K562 (cell line): ENCODE measurements around the gene NFATC3. TPM values are rescaled to one million over a fixed set of nuclear protein-coding genes. Genes with fewer than 3 reads are reported as not detected.

Source experiments
- ATAC-seq: fragments of 200-7000 bp; cut with Tn5 transposase; 3 replicates; pipeline ENCODE4 v1.9.1; 2020; ENCODE audit warnings: moderate library complexity
- BruUV-seq: library from RNA; stranded (reverse); fragments of 400-500 nt; replicated peaks from 2 replicates; lab custom pipeline; 2021; lab: Mats Ljungman, UMichigan
- CTCF ChIA-PET: fragments of 300-600 bp; formaldehyde crosslinking; extraction: SDS; loops from one replicate; lab custom pipeline; 2021; ENCODE audit warnings: low intra/inter-chr PET ratio; lab: Yijun Ruan, JAX
- POLR2A ChIA-PET: fragments of 300-600, 350-650 bp; sonication (Branson Sonifier 250); formaldehyde crosslinking; extraction: SDS; loops from one replicate; lab custom pipeline; 2021; ENCODE audit warnings: antibody characterized with exemption, inconsistent platforms; lab: Yijun Ruan, JAX
- DNase-seq, 4 experiments: peaks; one replicate each; pipeline versions ENCODE4 v3.0.0 to v3.0.0-alpha.2; 2011 to 2018; ENCODE audit warnings: low spot score in 3 of 4, mixed read lengths in 3 of 4; ENCODE audit errors: extremely low read depth in 1 of 4
- FAIRE-seq: peaks from 2 replicates; lab custom pipeline; 2011; peaks lifted over from hg19 to GRCh38; lab: Jason Lieb, UNC
- H2AFZ ChIP-seq: 2 replicates; pipeline ENCODE4 v1.6.0; 2011; ENCODE audit warnings: low read depth, low read length, control low read depth, inconsistent platforms
- H3K27ac ChIP-seq: fragments of 200-600 bp; 3 replicates; pipeline ENCODE4 v1.8.0; 2011; ENCODE audit warnings: low read depth, mild to moderate bottlenecking, control low read depth, inconsistent platforms, low read length, moderate library complexity, mixed read lengths; ENCODE audit errors: extremely low read depth
- H3K27me3 ChIP-seq, 2 experiments: fragments of 300-600 bp in 1 of 2; 2 replicates in 1 of 2; 3 replicates in 1 of 2; pipeline versions ENCODE4 v1.6.0 to v1.8.0; 2011; ENCODE audit warnings: inconsistent platforms in 2 of 2, low read length in 2 of 2, mild to moderate bottlenecking in 1 of 2, mixed read lengths in 1 of 2, moderate library complexity in 1 of 2; ENCODE audit not compliant: control insufficient read depth in 2 of 2, insufficient read depth in 2 of 2
- H3K36me3 ChIP-seq: fragments of 300-600 bp; 3 replicates; pipeline ENCODE4 v1.8.0; 2011; ENCODE audit warnings: mild to moderate bottlenecking, low read length, inconsistent platforms; ENCODE audit not compliant: control insufficient read depth, insufficient read depth
- H3K4me1 ChIP-seq, 2 experiments: fragments of 200-600 bp in 1 of 2; replicated peaks in 1 of 2; 2 replicates in 1 of 2; 3 replicates in 1 of 2; pipeline versions ENCODE4 v1.5.1 to v1.8.0; 2011; ENCODE audit warnings: inconsistent platforms in 2 of 2, low read length in 2 of 2, mild to moderate bottlenecking in 1 of 2, mixed read lengths in 1 of 2, moderate library complexity in 1 of 2; ENCODE audit not compliant: control insufficient read depth in 2 of 2, insufficient read depth in 2 of 2
- H3K4me2 ChIP-seq: 2 replicates; pipeline ENCODE4 v1.6.1; 2011; ENCODE audit warnings: low read length, control low read depth, inconsistent platforms, mixed read lengths; ENCODE audit not compliant: insufficient read depth
- H3K4me3 ChIP-seq: fragments of 200-600 bp; sonication (generic), shearing (Covaris generic); 2 replicates; pipeline ENCODE4 v1.5.1; 2016; ENCODE audit warnings: control low read depth, inconsistent platforms
- H3K79me2 ChIP-seq: fragments of 200-600 bp; 3 replicates; pipeline ENCODE4 v1.8.0; 2011; ENCODE audit warnings: low read length, inconsistent platforms; ENCODE audit not compliant: control insufficient read depth, insufficient read depth
- H3K9ac ChIP-seq, 2 experiments: 2 replicates each; pipeline versions ENCODE4 v1.6.0 to v1.6.1; 2011; ENCODE audit warnings: low read depth in 2 of 2, low read length in 2 of 2, control low read depth in 1 of 2, inconsistent platforms in 1 of 2, mild to moderate bottlenecking in 1 of 2, mixed read lengths in 1 of 2; ENCODE audit not compliant: insufficient read depth in 1 of 2
- H3K9me1 ChIP-seq: one replicate; pipeline ENCODE4 v1.6.0; 2011; ENCODE audit warnings: inconsistent platforms, mild to moderate bottlenecking, low read length, moderate library complexity; ENCODE audit not compliant: control insufficient read depth, insufficient read depth
- H3K9me3 ChIP-seq: replicated peaks from 2 replicates; pipeline ENCODE4 v1.5.1; 2011; ENCODE audit warnings: low read depth, low read length, inconsistent platforms; ENCODE audit not compliant: control insufficient read depth, insufficient read depth
- H4K20me1 ChIP-seq: replicated peaks from 2 replicates; pipeline ENCODE4 v1.6.1; 2011; ENCODE audit warnings: low read length, inconsistent platforms, mixed read lengths; ENCODE audit not compliant: control insufficient read depth, insufficient read depth
- POLR2G ChIP-seq: fragments of 200-400 bp; formaldehyde crosslinking; IDR thresholded peaks from 2 replicates; pipeline ENCODE4 v1.6.1; 2017; ENCODE audit warnings: low read depth, mild to moderate bottlenecking, antibody characterized with exemption, low read length, moderate library complexity
- TEAD1 ChIP-seq, 2 experiments: fragments of 450-650 bp in 1 of 2; sonication (generic) in 1 of 2; formaldehyde crosslinking; IDR thresholded peaks; 2 replicates each; pipeline versions ENCODE4 v1.4.0 to v1.8.0; 2020 to 2022; ENCODE audit warnings: mild to moderate bottlenecking in 2 of 2, missing genetic modification reagents in 1 of 2
- XRCC4 ChIP-seq: IDR thresholded peaks from one replicate; pipeline ENCODE4 v1.6.1; 2011; ENCODE audit not compliant: insufficient read depth, insufficient read length; ENCODE audit errors: extremely low read depth
- WGBS: fragments of 100-300 bp; shearing (Covaris generic); methylation state at CpG from one replicate; pipeline ENCODE4 v1.1.6; 2016; ENCODE audit warnings: low coverage, mixed read lengths; ENCODE audit not compliant: insufficient coverage; ENCODE audit errors: missing lambda C conversion rate; 5-methylcytosine and 5-hydroxymethylcytosine counted together
- in situ Hi-C: fragments of 300-500 bp; cut with MboI; formaldehyde crosslinking; loops from 4 replicates; pipeline ENCODE4 v1.15.0; 2018; ENCODE audit warnings: inconsistent platforms, mixed read lengths
- intact Hi-C: fragments of 100-400 bp; cut with micrococcal nuclease; formaldehyde crosslinking; loops from 2 replicates; pipeline ENCODE4 v1.14.2; 2022
- polyA plus RNA-seq, 8 experiments: library from polyadenylated mRNA; depleted of rRNA in 4 of 8; stranded (reverse) in 5 of 8; unstranded in 3 of 8; fragments of >200 nt; fragmentation: Nextera tagmentation in 2 of 8; fragmentation: Illumina TruSeq in 1 of 8; extraction: Ambion mirVana in 2 of 8; extraction: Trizol in 1 of 8; gene quantifications; 2 replicates each; pipeline versions ENCODE4 v1.2.1 to v1.2.3, GENCODE V29; 2011 to 2014; ENCODE audit warnings: inconsistent platforms in 1 of 8, missing spikeins in 1 of 8
- total RNA-seq, 7 experiments: library from RNA; depleted of rRNA in 6 of 7; stranded (reverse); fragments of >200 nt in 6 of 7; fragmentation: Illumina TruSeq in 2 of 7; extraction: Trizol in 2 of 7; gene quantifications; 2 replicates each; pipeline versions ENCODE4 v1.2.1 to v1.2.3, GENCODE V29; 2011 to 2021; ENCODE audit warnings: low replicate concordance in 1 of 7

Gene NFATC3
- total and polyA plus RNA-seq, 9 of the 15 experiments (the other 6 are each of a cell fraction or from before 2014, with no cell fraction given), result 15.7 to 98.4 (median 59.4) TPM

DNA sequence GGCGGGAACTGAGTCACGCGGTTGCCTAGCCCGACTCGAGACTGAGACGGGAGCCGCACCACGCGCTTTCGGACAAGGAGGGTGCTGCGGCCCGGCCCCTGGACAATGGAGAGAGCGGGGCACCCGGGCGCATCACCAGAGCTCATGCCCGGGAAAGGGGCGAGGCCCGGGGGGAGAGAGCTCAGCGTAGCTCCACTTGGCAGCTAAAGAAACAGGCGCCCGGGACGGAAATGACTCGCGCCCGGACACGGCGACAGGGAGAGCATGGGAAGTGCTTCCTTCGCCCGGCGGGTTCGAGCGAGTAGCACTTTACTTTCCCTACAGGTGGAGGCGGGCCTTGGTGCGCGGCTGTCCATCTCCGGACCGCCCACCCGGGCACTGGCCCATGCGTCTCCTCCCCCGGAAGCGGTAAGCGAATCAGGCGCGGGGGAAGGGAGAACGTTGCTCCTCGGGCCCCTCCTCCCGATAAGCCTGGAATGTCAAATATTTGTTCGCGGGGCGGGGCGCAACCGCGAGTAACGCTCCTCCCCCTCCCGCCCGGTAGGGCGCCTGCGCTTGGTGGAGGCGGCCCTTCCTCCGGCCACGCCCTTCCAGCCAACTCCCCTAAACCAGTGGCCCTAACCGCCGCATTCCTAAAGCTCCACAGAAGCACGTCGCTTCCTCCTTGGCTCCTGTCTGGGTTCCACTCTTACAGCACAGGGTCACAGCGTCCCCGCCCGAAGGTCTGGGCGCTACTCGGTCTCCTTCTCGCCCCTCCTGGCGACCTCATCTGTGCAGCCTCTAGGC is 152.3 kb downstream of the NFATC3 start (continued):
- TF ChIP-seq TEAD1 (CRISPR knock-in tag; IDR thresholded peaks at IDR 0.05), result peak in 1 of 2 experiments; percentile 72; a peak in 2 of 4 replicates

DNA sequence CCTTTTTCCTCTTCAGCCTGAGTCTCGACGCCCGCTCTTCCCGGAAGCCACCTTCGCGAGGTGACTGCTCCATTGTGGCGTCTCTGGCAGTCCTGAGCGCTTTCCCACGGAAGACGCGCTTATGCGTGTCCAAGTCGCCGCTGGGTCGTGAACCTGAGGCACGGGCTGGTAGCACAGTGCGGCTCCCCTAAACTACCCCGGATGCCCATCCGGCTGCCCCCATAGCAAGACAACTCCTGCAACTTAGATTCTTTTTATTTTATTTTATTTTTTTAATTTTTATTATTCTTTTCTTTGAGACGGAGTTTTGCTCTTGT is 152.8 kb downstream of the NFATC3 start:
- no peaks in the 10 kb centered on the region for H3K36me3 ChIP-seq
- ATAC-seq (no peak), DNase-seq (no peak), FAIRE-seq (no peak)
- H3K9me3 ChIP-seq, result peaks cover 7% of the 10 kb centered on the region
- BruUV-seq, result no TSS peak
- H3K27me3 ChIP-seq, result no peaks in the 10 kb centered on the region
- no peak overlapping the region for H3K4me2 ChIP-seq
- H3K79me2 ChIP-seq, result no peaks in the 10 kb centered on the region
- ChIA-PET POLR2A (no interaction called here), CTCF (no interaction called here)
- WGBS, result 96% methylated on average over 14 of the region's 20 CpGs
- H2AFZ ChIP-seq, result no peak overlapping the region
- H3K4me1 ChIP-seq, result peaks cover 0 to 7% of the 10 kb centered on the region in 2 experiments; a peak in 1 of 5 replicates
- intact Hi-C loops (no loop called here), in situ Hi-C loops (no loop called here)
- TF ChIP-seq POLR2G (0 out of 2 replicates have a peak, but pooled peaks have one; percentile 11), XRCC4 (no peak)
- H3K9ac ChIP-seq, result no peak overlapping the region
- H3K4me3 ChIP-seq, result no peak overlapping the region
- H4K20me1 ChIP-seq, result no peaks in the 10 kb centered on the region
- no peaks in the 10 kb centered on the region for H3K9me1 ChIP-seq
- no peak overlapping the region for H3K27ac ChIP-seq
